HG03354 (cell line): ENCODE measurements around the gene WDR89.
"Not testable (repeated sequence)": the region's sequence is repeated elsewhere in the genome, so short reads cannot be mapped to it uniquely, and the experiment has no call there.

Experiments
- ATAC-seq: cut with Tn5 transposase; IDR thresholded peaks from one replicate; pipeline ENCODE4 v1.9.1; 2021; ENCODE audit warnings: mild to moderate bottlenecking; ENCODE audit not compliant: unreplicated experiment, poor library complexity, severe bottlenecking

Gene WDR89

GRCh38 chr14:63654936-63655335, 13.3 kb upstream of the WDR89 start:
- no peak for ATAC-seq

- ATAC-seq, result no peak
These were observed 12.7 kb upstream of the WDR89 start for GRCh38 chr14:63654346-63654745.

- ATAC-seq, result no peak
These were observed 10.7 kb upstream of the WDR89 start for GRCh38 chr14:63652406-63652805.

- peak; percentile 59 for ATAC-seq
These were observed 8.7 kb upstream of the WDR89 start for GRCh38 chr14:63650256-63650952.

- no peak for ATAC-seq
These were observed 6.2 kb upstream of the WDR89 start for GRCh38 chr14:63647696-63648410.

- no peak for ATAC-seq
These were observed 3.1 kb upstream of the WDR89 start for GRCh38 chr14:63644741-63645140.

GRCh38 chr14:63642656-63643382, 1.1 kb upstream of the WDR89 start:
- no peak for ATAC-seq

GRCh38 chr14:63642229-63642611, 549 bp upstream of the WDR89 start:
- peak; percentile 67 for ATAC-seq

GRCh38 chr14:63638493-63638892, 3.2 kb downstream of the WDR89 start:
- no peak for ATAC-seq

- ATAC-seq, result not testable (repeated sequence)
These were observed 5.5 kb downstream of the WDR89 start for GRCh38 chr14:63636094-63636635.

- no peak for ATAC-seq
These were observed 7.9 kb downstream of the WDR89 start for GRCh38 chr14:63633801-63634200.

- ATAC-seq, result no peak
These were observed 8.6 kb downstream of the WDR89 start for GRCh38 chr14:63632932-63633514.

- no peak for ATAC-seq
These were observed 17.0 kb downstream of the WDR89 start for GRCh38 chr14:63624701-63625100.

GRCh38 chr14:63624203-63624602, 17.5 kb downstream of the WDR89 start:
- no peak for ATAC-seq

- not testable (repeated sequence) for ATAC-seq
These were observed 19.7 kb downstream of the WDR89 start for GRCh38 chr14:63621975-63622374.

GRCh38 chr14:63616015-63616414, 25.7 kb downstream of the WDR89 start:
- no peak for ATAC-seq

GRCh38 chr14:63614679-63615363, 26.9 kb downstream of the WDR89 start:
- ATAC-seq, result no peak

GRCh38 chr14:63611078-63611477, 30.6 kb downstream of the WDR89 start:
- ATAC-seq, result no peak

GRCh38 chr14:63605041-63605532, 36.6 kb downstream of the WDR89 start:
- ATAC-seq, result no peak
